SU-DHL-6 (cell line): ENCODE measurements around the gene CRAT.

Source experiments
- H2AFZ ChIP-seq: fragments of 200-600 bp; sonication (generic); 2 replicates; pipeline ENCODE4 v1.6.1; 2014; ENCODE audit warnings: low read depth, mild to moderate bottlenecking, moderate library complexity, mixed read lengths, antibody characterized with exemption, low read length; ENCODE audit not compliant: severe bottlenecking
- H3F3A ChIP-seq: fragments of 200-600 bp; shearing (Covaris generic); 2 replicates; pipeline ENCODE4 v1.6.0; 2016; ENCODE audit warnings: antibody characterized with exemption, mild to moderate bottlenecking; ENCODE audit not compliant: insufficient read depth
- H3K27ac ChIP-seq: fragments of 200-600 bp; sonication (generic); 2 replicates; pipeline ENCODE4 v1.5.1; 2016; ENCODE audit warnings: low read depth, mild to moderate bottlenecking, low read length, moderate library complexity, mixed read lengths
- H3K27me3 ChIP-seq: fragments of 200-600 bp; sonication (generic), shearing (Covaris generic); 2 replicates; pipeline ENCODE4 v1.6.0; 2014; ENCODE audit warnings: mild to moderate bottlenecking, low read length
- H3K36me3 ChIP-seq: fragments of 200-600 bp; sonication (generic); 2 replicates; pipeline ENCODE4 v1.6.1; 2014; ENCODE audit warnings: mild to moderate bottlenecking, low read length, mixed read lengths
- H3K4me2 ChIP-seq: fragments of 300-600, 200-600 bp; shearing (Covaris generic), sonication (generic); 2 replicates; pipeline ENCODE4 v1.6.0; 2014; ENCODE audit warnings: low read length, low read depth, mild to moderate bottlenecking; ENCODE audit not compliant: poor library complexity, severe bottlenecking
- H3K4me3 ChIP-seq: fragments of 200-600 bp; sonication (generic); 2 replicates; pipeline ENCODE4 v1.5.1; 2014; ENCODE audit warnings: antibody characterized with exemption, low read length, mild to moderate bottlenecking, mixed read lengths; ENCODE audit not compliant: insufficient read depth, poor library complexity, severe bottlenecking
- H3K79me2 ChIP-seq: fragments of 200-600 bp; sonication (generic); 2 replicates; pipeline ENCODE4 v1.6.1; 2014; ENCODE audit warnings: mild to moderate bottlenecking, low read length, moderate library complexity; ENCODE audit not compliant: insufficient read depth
- H3K9ac ChIP-seq: fragments of 200-600 bp; sonication (generic); 2 replicates; pipeline ENCODE4 v1.7.0; 2014; ENCODE audit warnings: mild to moderate bottlenecking, low read length
- H3K9me2 ChIP-seq: fragments of 200-600 bp; sonication (generic); replicated peaks from 2 replicates; pipeline ENCODE4 v1.6.1; 2014; ENCODE audit warnings: low read length; ENCODE audit not compliant: insufficient read depth
- H3K9me3 ChIP-seq: fragments of 200-600 bp; sonication (generic); 2 replicates; pipeline ENCODE4 v1.6.1; 2014; ENCODE audit warnings: low read length, mixed read lengths; ENCODE audit not compliant: insufficient read depth
- H4K20me1 ChIP-seq: fragments of 200-600 bp; sonication (generic); 2 replicates; pipeline ENCODE4 v1.6.1; 2014; ENCODE audit warnings: low read depth, mild to moderate bottlenecking, antibody characterized with exemption, low read length, moderate library complexity, mixed read lengths
- CTCF ChIP-seq: fragments of 200-600 bp; sonication (generic); IDR thresholded peaks from one replicate; pipeline ENCODE4 v1.5.1; 2017; ENCODE audit warnings: antibody characterized with exemption, mild to moderate bottlenecking, low read length, moderate library complexity; ENCODE audit not compliant: insufficient read depth, poor library complexity, severe bottlenecking
- EZH2phosphoT487 ChIP-seq: fragments of 200-600 bp; sonication (generic), shearing (Covaris generic); conservative IDR thresholded peaks from 2 replicates; pipeline ENCODE4 v1.6.1; 2018; ENCODE audit warnings: mild to moderate bottlenecking, antibody characterized with exemption, low read length, moderate library complexity, mixed read lengths

CRAT gene

GRCh38 chr9:129151469-129151868 lies 40.9 kb upstream of the CRAT start:
- Histone ChIP-seq H3K9me2 (no peaks in the 10 kb centered on the region), H3K79me2 (no peaks in the 10 kb centered on the region), H4K20me1 (no peaks in the 10 kb centered on the region), H3F3A (no peaks in the 10 kb centered on the region), H3K27me3 (no peaks in the 10 kb centered on the region), H3K4me2 (no peak overlapping the region), H3K9ac (no peak overlapping the region), H3K36me3 (no peaks in the 10 kb centered on the region), H3K9me3 (no peaks in the 10 kb centered on the region), H3K27ac (no peak overlapping the region), H3K4me3 (no peak overlapping the region), H2AFZ (no peak overlapping the region)
- TF ChIP-seq EZH2phosphoT487 = no peak
- TF ChIP-seq CTCF = no peak

- no peak overlapping the region for H3K4me2 ChIP-seq
- no peak overlapping the region for H2AFZ ChIP-seq
- TF ChIP-seq CTCF (no peak), EZH2phosphoT487 (no peak)
Measured at GRCh38 chr9:129150672-129151211, 40.1 kb upstream of the CRAT start.

GRCh38 chr9:129150122-129150521 lies 39.5 kb upstream of the CRAT start:
- TF ChIP-seq EZH2phosphoT487 (no peak), CTCF (no peak)
- Histone ChIP-seq H4K20me1 (no peaks in the 10 kb centered on the region), H3K4me2 (no peak overlapping the region), H3K9me3 (no peaks in the 10 kb centered on the region), H3K4me3 (no peak overlapping the region), H3K27me3 (no peaks in the 10 kb centered on the region), H3K79me2 (no peaks in the 10 kb centered on the region), H3K9me2 (no peaks in the 10 kb centered on the region), H2AFZ (no peak overlapping the region), H3K36me3 (no peaks in the 10 kb centered on the region), H3K27ac (no peak overlapping the region), H3F3A (no peaks in the 10 kb centered on the region), H3K9ac (no peak overlapping the region)

More at GRCh38 chr9:129150672-129151211, 40.1 kb upstream of the CRAT start:
- H3K9ac ChIP-seq = no peak overlapping the region
- no peak overlapping the region for H3K4me3 ChIP-seq
- H3K36me3 ChIP-seq = no peaks in the 10 kb centered on the region
- no peaks in the 10 kb centered on the region for H3K9me2 ChIP-seq
- no peaks in the 10 kb centered on the region for H4K20me1 ChIP-seq
- H3K9me3 ChIP-seq = no peaks in the 10 kb centered on the region
- no peaks in the 10 kb centered on the region for H3K27me3 ChIP-seq
- no peaks in the 10 kb centered on the region for H3F3A ChIP-seq
- H3K27ac ChIP-seq = no peak overlapping the region
- H3K79me2 ChIP-seq = no peaks in the 10 kb centered on the region
